GM19239 (cell line): ENCODE measurements around the gene ALOX5AP.
A peak's percentile ranks its signal among the peaks of the same experiment; 100 is the strongest.

Experiments used
- DNase-seq: peaks from one replicate; pipeline ENCODE4 v3.0.0; 2011; ENCODE audit warnings: low spot score; ENCODE audit not compliant: insufficient read length
- FAIRE-seq: peaks from 2 replicates; lab custom pipeline; 2011; peaks lifted over from hg19 to GRCh38; lab: Jason Lieb, UNC

The ALOX5AP gene

DNA sequence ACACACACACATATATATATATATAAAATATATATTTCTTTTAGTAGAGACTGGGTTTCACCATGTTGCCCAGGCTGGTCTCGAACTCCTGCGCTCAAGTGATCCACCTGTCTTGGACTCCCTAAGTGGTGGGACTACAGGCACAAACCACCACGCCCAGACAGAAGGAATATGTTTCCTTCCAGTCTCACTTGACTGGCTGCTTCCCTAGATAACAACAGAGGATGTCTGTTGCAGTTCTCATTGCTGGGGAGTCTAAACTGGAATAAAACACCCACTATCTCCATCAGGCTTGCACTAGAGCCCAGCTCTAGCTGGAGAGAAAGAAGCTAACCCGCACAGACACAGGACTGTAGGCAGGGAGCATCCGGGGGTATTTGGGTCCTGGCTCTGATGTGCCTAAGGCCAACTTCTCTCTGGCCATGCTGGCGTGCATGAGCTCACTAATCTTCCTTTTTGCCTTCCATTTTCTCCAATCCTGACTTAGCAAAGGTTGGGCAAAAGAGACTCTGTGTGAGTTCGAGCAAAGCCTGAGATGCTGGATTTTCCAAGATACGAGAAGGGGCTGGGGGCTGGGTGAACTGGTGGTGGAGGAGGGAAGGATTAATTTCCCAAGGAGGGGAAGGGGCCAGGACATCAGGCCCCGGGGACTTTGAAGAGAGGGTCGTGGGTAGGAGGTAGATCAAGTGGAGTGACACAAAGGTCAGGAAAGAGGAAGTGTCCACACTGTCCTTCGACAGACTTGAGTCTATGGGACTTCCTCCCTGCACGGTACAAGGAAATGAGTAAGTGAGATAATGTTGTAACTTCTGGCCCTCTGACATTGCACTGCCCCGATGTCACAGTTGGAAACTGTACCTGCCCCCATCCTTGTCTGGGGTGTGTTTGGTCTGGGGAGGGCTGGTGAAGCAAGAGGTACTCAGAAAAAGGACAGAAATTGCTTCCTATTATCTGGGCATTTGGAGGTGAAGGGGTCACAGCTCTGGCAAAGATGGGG is 22.5 kb upstream of the ALOX5AP start:
- no peak for FAIRE-seq
- no peak for DNase-seq

DNA sequence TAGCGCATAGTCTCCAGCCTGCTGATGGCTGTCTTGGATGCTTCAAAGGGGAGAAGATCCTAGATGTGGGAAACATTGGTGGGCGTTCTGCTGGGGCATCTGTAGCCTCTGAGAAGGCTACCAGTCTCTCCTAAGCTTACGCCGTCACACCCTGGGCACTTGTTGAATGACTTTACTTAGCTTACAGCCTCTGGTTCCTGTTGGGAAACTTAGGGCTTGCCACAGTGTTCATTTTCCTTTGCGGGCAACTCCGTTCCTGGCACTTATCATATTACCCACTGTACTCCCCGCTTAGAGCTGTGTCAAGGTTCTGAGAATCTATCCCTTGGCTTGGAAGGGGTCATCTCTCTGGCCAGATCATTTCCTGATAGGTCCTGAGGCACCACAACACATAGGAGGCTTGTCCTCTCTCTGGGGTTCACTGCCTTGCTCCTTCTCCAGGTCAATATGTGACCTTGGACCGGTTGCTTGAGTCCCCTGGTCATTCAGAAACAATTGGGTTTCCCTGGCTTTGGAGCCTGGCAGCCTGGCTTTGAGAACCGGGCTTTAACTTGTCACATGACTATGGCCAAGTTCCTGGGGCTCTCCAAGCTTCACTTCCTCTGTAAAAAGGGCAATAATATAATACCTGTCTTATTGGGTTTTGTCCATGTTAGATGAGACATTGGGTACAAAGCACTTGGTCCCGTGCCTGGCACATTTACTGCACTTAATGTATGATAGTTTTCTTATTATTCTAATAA is 20.5 kb upstream of the ALOX5AP start:
- no peak for FAIRE-seq
- DNase-seq: no peak

- DNase-seq: no peak
- no peak for FAIRE-seq
Measured at GRCh38 chr13:30715372-30715756, 20.0 kb upstream of the ALOX5AP start.

- DNase-seq (no peak), FAIRE-seq (no peak)
Measured at GRCh38 chr13:30715837-30716236, 19.5 kb upstream of the ALOX5AP start.

GRCh38 chr13:30718661-30719524 is 16.4 kb upstream of the ALOX5AP start:
- DNase-seq: no peak
- no peak for FAIRE-seq

DNA sequence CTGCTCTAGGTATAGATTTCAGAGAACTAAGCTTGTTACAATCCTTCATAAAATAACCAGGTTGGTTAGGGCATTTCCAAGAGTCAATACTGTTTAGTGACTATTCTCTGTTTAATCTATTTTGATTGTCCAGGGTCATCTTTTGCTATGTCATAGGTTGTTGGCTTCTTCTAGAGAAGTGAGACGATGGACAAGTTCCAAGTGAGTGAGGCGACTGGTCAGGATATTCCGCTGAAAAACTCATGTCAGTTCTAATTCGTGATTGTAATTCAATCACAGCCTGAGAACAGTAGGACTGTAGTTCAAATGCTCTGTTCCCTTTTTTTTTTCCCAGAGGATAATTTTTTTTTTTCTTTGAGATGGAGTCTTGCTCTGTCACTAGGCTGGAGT is 15.8 kb upstream of the ALOX5AP start:
- DNase-seq (no peak), FAIRE-seq (no peak)

DNA sequence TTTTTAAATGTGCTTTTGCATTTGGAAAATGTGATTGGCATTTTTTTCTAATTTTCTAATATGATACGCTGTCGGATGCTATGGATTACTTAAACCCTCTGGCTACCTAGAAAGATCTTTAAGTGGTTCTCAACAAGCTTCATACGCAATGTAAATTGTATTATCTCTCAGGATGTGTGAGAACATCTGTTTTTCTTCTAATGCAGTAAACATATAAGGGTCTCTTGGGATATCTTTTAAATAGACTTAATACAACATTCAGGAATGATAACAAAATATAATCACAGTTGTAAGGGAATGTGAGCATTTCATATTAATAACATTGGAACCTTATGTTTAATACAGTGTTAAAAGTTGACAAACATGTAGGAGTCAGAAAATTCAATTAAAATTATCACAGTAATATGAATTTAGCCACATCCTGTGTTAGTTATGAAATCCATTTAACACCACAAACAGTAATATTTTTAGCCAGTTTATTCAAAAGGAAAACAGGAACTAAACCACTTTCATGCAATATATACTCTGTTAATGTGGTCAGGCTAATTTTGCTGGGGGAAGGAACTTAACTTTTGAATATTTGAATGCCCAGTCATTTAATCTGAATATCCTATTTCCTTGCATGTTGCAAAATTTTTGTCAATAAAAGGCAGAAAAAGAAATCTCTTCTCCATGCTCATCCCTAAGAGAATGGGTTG is 15.0 kb upstream of the ALOX5AP start:
- peak; percentile 73 for FAIRE-seq
- no peak for DNase-seq

GRCh38 chr13:30721936-30722335 is 13.4 kb upstream of the ALOX5AP start:
- FAIRE-seq: no peak
- DNase-seq: no peak

DNA sequence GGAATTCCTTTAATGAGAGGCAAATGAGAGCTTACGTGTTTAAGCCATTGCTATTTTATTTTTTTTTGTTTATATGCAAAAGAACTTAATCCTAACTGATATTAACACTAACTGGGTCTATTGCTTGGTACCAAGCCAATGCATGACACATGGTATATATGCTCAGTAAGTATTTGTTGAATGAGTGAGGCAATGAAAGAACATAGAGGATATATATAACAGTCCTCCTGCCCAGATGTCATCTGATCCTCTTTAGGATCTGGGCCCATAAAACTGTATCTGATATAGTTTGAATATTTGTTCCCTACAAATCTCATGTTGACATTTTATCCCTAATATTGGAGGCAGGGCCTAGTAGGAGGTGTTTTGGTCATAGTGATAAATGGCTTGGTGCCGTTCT is 13.0 kb upstream of the ALOX5AP start:
- no peak for DNase-seq

GRCh38 chr13:30724778-30725177 is 10.6 kb upstream of the ALOX5AP start:
- no peak for DNase-seq
- FAIRE-seq: no peak

More for the DNA sequence above, 13.0 kb upstream of the ALOX5AP start:
- FAIRE-seq: no peak

DNA sequence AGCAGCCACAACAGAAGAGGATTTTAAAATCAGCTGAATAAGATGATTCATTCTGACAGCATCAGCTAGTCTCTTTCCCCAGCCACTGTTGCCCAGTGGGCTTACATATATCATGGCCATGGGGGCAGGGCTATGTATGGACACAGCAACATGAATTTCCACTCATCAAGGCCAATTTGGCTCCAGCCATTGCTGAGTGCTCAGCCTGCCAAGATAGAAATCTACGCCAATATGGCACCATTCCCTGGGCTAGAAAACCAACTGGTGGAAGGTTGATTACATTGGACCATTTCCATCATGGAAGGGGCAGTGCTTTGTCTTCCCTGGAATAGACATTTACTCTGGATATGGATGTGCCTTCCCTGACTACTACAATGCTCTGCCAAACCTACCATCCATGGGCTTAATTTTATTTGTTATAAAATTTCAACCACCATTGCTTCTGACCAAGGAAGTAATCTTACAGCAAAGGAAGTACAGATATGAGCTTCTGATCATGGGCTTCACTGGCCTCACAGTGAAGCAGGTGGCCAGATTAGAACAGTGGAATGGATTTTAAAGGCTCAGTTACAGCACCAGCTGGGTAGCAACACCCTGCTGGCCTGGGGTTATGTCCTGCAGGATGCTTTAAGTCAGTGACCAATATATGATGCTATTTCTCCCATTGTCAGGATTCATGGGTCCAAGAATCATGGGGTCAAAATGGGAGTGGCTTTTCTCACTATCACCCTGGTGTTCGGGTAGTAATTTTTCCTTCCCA is 9.8 kb upstream of the ALOX5AP start:
- no peak for FAIRE-seq
- DNase-seq: no peak

DNA sequence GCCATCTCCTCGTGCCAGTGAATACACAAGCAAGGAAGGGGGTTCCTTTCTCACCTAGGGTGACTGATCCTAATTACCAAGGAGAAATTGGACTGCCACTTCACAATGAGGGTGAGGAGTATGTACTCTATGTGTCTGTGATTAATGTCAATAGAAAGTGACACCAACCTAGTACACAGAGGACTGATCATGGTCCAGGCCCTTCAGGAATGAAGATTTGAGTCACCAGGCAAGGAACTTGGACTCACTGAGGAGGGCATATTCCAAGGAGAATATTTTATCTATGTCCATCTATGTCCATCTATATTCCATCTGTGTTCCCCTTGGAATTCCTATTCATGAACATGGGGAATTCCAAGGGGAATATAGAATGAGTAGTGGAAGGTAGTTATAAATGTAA is 9.2 kb upstream of the ALOX5AP start:
- no peak for FAIRE-seq
- DNase-seq: no peak

GRCh38 chr13:30727491-30728355 is 7.6 kb upstream of the ALOX5AP start:
- no peak for DNase-seq

GRCh38 chr13:30729801-30730200 is 5.5 kb upstream of the ALOX5AP start:
- FAIRE-seq: no peak
- no peak for DNase-seq

More at GRCh38 chr13:30727491-30728355, 7.6 kb upstream of the ALOX5AP start:
- no peak for FAIRE-seq

DNA sequence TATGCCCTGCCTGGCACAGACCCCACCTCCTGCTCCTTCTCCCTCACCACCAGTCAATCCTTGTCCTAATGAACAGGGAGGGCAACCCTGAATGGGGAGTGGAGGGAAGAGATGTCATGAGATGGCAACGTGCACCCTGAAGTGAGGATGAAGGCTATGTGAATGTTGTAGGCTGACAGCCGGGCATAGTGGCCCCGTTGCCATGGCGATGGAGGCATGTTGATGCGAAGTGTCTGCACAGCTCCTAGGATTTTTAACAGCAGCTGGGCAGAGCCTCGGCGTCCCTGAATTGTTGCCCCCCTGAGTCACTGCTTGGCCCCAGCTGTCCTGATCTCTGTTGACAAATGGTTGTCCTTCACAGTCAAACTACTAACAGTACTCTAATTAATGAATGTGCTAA is 4.8 kb upstream of the ALOX5AP start:
- no peak for FAIRE-seq
- no peak for DNase-seq

DNA sequence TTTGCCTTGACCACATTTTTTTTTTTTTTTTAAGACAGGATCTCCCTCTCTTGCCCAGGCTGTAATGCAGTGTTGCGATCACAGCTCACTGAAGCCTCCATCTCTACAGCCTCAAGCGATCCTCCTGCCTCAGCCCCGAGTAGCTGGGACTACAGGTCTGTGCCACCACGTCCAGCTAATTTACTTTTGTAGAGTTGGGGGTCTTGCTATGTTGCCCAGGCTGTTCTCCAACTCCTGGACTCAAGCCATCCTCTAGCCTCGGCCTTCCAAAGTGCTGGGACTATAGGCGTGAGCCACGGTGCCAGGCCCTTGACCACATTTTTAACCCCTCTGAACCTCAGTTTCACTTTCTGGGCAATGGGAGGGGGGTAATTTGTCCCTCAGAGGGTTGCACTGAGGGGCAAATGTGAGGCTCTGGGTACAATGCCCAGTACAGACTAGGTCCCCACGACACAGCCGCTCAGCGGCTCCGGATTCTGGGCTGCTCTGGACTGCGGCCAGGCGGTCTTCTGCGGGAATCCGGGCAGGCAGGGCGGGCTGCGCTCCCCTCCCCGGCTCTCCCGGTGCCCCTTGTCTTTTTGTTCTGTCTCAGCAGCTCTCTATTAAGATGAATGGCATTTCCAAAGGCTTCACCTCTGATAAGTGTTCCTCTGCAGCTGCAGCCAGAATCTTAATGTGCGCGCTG is 3.8 kb upstream of the ALOX5AP start:
- no peak for FAIRE-seq
- no peak for DNase-seq

GRCh38 chr13:30732046-30732390 is 3.3 kb upstream of the ALOX5AP start:
- FAIRE-seq (no peak), DNase-seq (no peak)

DNA sequence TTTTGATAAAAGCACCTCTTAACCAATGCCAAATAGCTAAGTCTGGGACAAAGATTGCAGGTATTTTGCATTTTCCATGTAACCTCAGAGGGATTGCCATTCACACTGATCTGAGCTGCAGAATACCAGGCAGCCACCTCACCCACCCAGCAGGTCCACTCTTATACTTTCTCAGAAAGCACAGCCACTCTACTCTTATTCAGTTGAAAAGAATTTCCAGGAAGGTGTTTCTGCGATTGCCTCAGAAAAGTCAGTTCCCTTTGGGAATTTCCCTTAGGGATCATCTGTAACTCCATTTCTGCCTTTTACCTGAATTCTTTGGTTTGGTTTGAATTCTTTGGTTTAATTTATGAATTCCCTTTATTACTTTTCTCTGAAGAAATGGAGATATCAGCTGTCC is 904 bp upstream of the ALOX5AP start:
- no peak for FAIRE-seq
- DNase-seq: no peak
